Liver (tissue), 9 donors: ENCODE data around the gene UBE2E2. TPM values are rescaled to one million over a fixed set of nuclear protein-coding genes. Genes with fewer than 3 reads are reported as not detected.
A peak's percentile ranks its signal among the peaks of the same experiment; 100 is the strongest.

Experiments
- DNase-seq: peaks from one replicate; pipeline ENCODE4 v3.0.0-alpha.2; 2017; ENCODE audit warnings: low spot score
- H3K27ac ChIP-seq, 2 donors: one replicate each; pipeline ENCODE4 v1.7.0; 2013; ENCODE audit warnings: inconsistent platforms in 2 of 2, low read length in 2 of 2, control low read depth in 1 of 2, low read depth in 1 of 2, mild to moderate bottlenecking in 1 of 2
- H3K27me3 ChIP-seq, 4 donors: one replicate each; pipeline versions ENCODE4 v1.6.1 to v1.7.0; 2013; ENCODE audit warnings: low read length in 3 of 4, inconsistent platforms in 1 of 4, mild to moderate bottlenecking in 1 of 4, moderate library complexity in 1 of 4; ENCODE audit not compliant: control insufficient read depth in 4 of 4, insufficient read depth in 4 of 4
- H3K36me3 ChIP-seq, 4 donors: one replicate each; pipeline versions ENCODE4 v1.6.1 to v1.7.0; 2013; ENCODE audit warnings: low read length in 3 of 4, mild to moderate bottlenecking in 3 of 4, low read depth in 1 of 4, moderate library complexity in 1 of 4; ENCODE audit not compliant: control insufficient read depth in 4 of 4, insufficient read depth in 3 of 4
- H3K4me1 ChIP-seq, 4 donors: one replicate each; pipeline versions ENCODE4 v1.6.1 to v1.7.0; 2013; ENCODE audit warnings: low read length in 3 of 4, mild to moderate bottlenecking in 3 of 4, moderate library complexity in 1 of 4; ENCODE audit not compliant: control insufficient read depth in 4 of 4, insufficient read depth in 4 of 4
- H3K4me3 ChIP-seq, 3 donors: one replicate each; pipeline versions ENCODE4 v1.6.1 to v1.7.0; 2013; ENCODE audit warnings: low read length in 3 of 3, control low read depth in 1 of 3, low read depth in 1 of 3, mild to moderate bottlenecking in 1 of 3
- H3K9ac ChIP-seq, 2 donors: one replicate each; pipeline ENCODE4 v1.7.0; 2013; ENCODE audit warnings: low read length in 2 of 2, mild to moderate bottlenecking in 2 of 2, moderate library complexity in 2 of 2, control low read depth in 1 of 2, low read depth in 1 of 2
- H3K9me3 ChIP-seq, 4 donors: one replicate each; pipeline versions ENCODE4 v1.6.1 to v1.7.0; 2013; ENCODE audit warnings: low read length in 3 of 4; ENCODE audit not compliant: control insufficient read depth in 4 of 4
- ATF3 ChIP-seq: IDR thresholded peaks from 2 replicates; pipeline ENCODE4 v1.6.1; 2016; ENCODE audit warnings: antibody characterized with exemption
- CTCF ChIP-seq: fragments of 150-350 bp; IDR thresholded peaks from 2 replicates; pipeline ENCODE4 v1.5.1; 2017; ENCODE audit warnings: improper control_type of control experiment, low read depth, low read length; ENCODE audit not compliant: missing input control
- FOXA2 ChIP-seq: IDR thresholded peaks from 2 replicates; pipeline ENCODE4 v1.6.1; 2016; ENCODE audit warnings: antibody characterized with exemption
- GABPA ChIP-seq, 2 donors: IDR thresholded peaks in 1 of 2; conservative IDR thresholded peaks in 1 of 2; 2 replicates each; pipeline ENCODE4 v1.6.1; 2016; ENCODE audit warnings: antibody characterized with exemption in 2 of 2, mild to moderate bottlenecking in 1 of 2, moderate library complexity in 1 of 2
- HNF4A ChIP-seq, 2 donors: conservative IDR thresholded peaks; 2 replicates each; pipeline ENCODE4 v1.6.1; 2016; ENCODE audit warnings: antibody characterized with exemption in 2 of 2, mild to moderate bottlenecking in 2 of 2
- HNF4G ChIP-seq: IDR thresholded peaks from 2 replicates; pipeline ENCODE4 v1.6.1; 2016; ENCODE audit warnings: antibody characterized with exemption
- JUND ChIP-seq, 2 donors: IDR thresholded peaks; 2 replicates each; pipeline ENCODE4 v1.6.1; 2016; ENCODE audit warnings: antibody characterized with exemption in 2 of 2
- MAX ChIP-seq: IDR thresholded peaks from 2 replicates; pipeline ENCODE4 v1.6.1; 2016; ENCODE audit warnings: antibody characterized with exemption
- NR2F2 ChIP-seq: IDR thresholded peaks from 2 replicates; pipeline ENCODE4 v1.6.1; 2016; ENCODE audit warnings: antibody characterized with exemption
- RAD21 ChIP-seq, 2 donors: IDR thresholded peaks; 2 replicates each; pipeline ENCODE4 v1.6.1; 2016; ENCODE audit warnings: antibody characterized with exemption in 2 of 2, mild to moderate bottlenecking in 2 of 2
- REST ChIP-seq: IDR thresholded peaks from 2 replicates; pipeline ENCODE4 v1.6.1; 2016; ENCODE audit warnings: antibody characterized with exemption, mild to moderate bottlenecking
- RXRA ChIP-seq, 2 donors: IDR thresholded peaks; 2 replicates each; pipeline ENCODE4 v1.6.1; 2017 to 2018; ENCODE audit warnings: antibody characterized with exemption in 2 of 2, mild to moderate bottlenecking in 1 of 2
- SP1 ChIP-seq: IDR thresholded peaks from 2 replicates; pipeline ENCODE4 v1.6.1; 2018; ENCODE audit warnings: antibody characterized with exemption, mild to moderate bottlenecking
- TAF1 ChIP-seq: conservative IDR thresholded peaks from 2 replicates; pipeline ENCODE4 v1.6.1; 2016; ENCODE audit warnings: antibody characterized with exemption, mild to moderate bottlenecking
- YY1 ChIP-seq: IDR thresholded peaks from 2 replicates; pipeline ENCODE4 v1.6.1; 2016; ENCODE audit warnings: antibody characterized with exemption, mild to moderate bottlenecking
- ZBTB33 ChIP-seq: IDR thresholded peaks from 2 replicates; pipeline ENCODE4 v1.6.1; 2016; ENCODE audit warnings: antibody characterized with exemption
- WGBS: extraction: QIAGEN DNeasy Blood & Tissue Kit; methylation state at CpG from one replicate; pipeline ENCODE4 v1.1.7; 2013; 5-methylcytosine and 5-hydroxymethylcytosine counted together
- polyA plus RNA-seq, 2 donors: library from polyadenylated mRNA; stranded (reverse) in 1 of 2; unstranded in 1 of 2; fragments of 200-250 nt in 1 of 2; fragments of >200 nt in 1 of 2; fragmentation: Nextera tagmentation in 1 of 2; extraction: Ambion mirVana in 1 of 2; gene quantifications; one replicate each; pipeline versions ENCODE4 v1.2.1 to v1.2.3, GENCODE V29; 2013 to 2015
- total RNA-seq, 2 donors: library from RNA; depleted of rRNA; stranded (reverse); fragments of >200 nt; gene quantifications; one replicate each; pipeline ENCODE4 v1.2.3, GENCODE V29; 2014
- donor health status: healthy.
- donor health status: healthy.
- donor health status: healthy.
- donor health status: healthy.
- donor health status: healthy.

UBE2E2 gene
- total and polyA plus RNA-seq, 4 donors: 9.0 to 27.8 (median 16.8) TPM

GRCh38 chr3:23575697-23576096 lies 372.6 kb downstream of the UBE2E2 start:
- Histone ChIP-seq H3K4me3 (no peak overlapping the region), H3K27me3 (no peaks in the 10 kb centered on the region), H3K4me1 (peaks cover 0 to 4% (median under 1%) of the 10 kb centered on the region in 4 donors), H3K9me3 (no peaks in the 10 kb centered on the region), H3K9ac (no peak overlapping the region), H3K27ac (no peak overlapping the region), H3K36me3 (no peaks in the 10 kb centered on the region)
- no peak for DNase-seq
- TF ChIP-seq SP1 (no peak), RAD21 (IDR thresholded peaks at IDR 0.05) (no peak), ZBTB33 (no peak), HNF4A (conservative IDR thresholded peaks at IDR 0.05) (no peak), CTCF (no peak), JUND (IDR thresholded peaks at IDR 0.05) (no peak), YY1 (no peak), HNF4G (no peak), FOXA2 (no peak), REST (no peak), MAX (no peak), GABPA (IDR thresholded peaks at IDR 0.05 in 1 of 2, conservative IDR thresholded peaks at IDR 0.05 in 1 of 2) (no peak), RXRA (IDR thresholded peaks at IDR 0.05) (no peak), NR2F2 (no peak), TAF1 (no peak), ATF3 (no peak)
- 98% methylated on average over 3 of the region's 3 CpGs for WGBS

- H3K4me3 ChIP-seq: no peak overlapping the region
- H3K27ac ChIP-seq: no peak overlapping the region
- no peak overlapping the region for H3K9ac ChIP-seq
- H3K36me3 ChIP-seq: no peaks in the 10 kb centered on the region
- TF ChIP-seq FOXA2: peak; percentile 31
- TF ChIP-seq JUND (IDR thresholded peaks at IDR 0.05): peak in 1 of 2 donors; percentile 23
- TF ChIP-seq RXRA (IDR thresholded peaks at IDR 0.05): peak in 1 of 2 donors; percentile 5
- no peak for TF ChIP-seq CTCF
- DNase-seq: no peak
- WGBS: 26% methylated on average over 2 of the region's 2 CpGs
- H3K27me3 ChIP-seq: no peaks in the 10 kb centered on the region
- H3K4me1 ChIP-seq: peaks cover 0 to 4% (median under 1%) of the 10 kb centered on the region in 4 donors
- H3K9me3 ChIP-seq: no peaks in the 10 kb centered on the region
Observed at GRCh38 chr3:23576379-23576959, 373.3 kb downstream of the UBE2E2 start.
